Uterus (tissue), 4 donors: ENCODE measurements around the gene HDHD2. TPM values are rescaled to one million over a fixed set of nuclear protein-coding genes. Genes with fewer than 3 reads are reported as not detected.

Experiments
- DNase-seq, 2 donors: peaks; one replicate each; pipeline ENCODE4 v3.0.0-alpha.2; 2019 to 2020
- H3K27ac ChIP-seq, 2 donors: fragments of 200-600 bp; sonication (generic); 1 replicate in 1 of 2; 2 replicates in 1 of 2; pipeline ENCODE4 v1.5.1; 2016 to 2018
- H3K27me3 ChIP-seq, 2 donors: fragments of 200-600 bp; sonication (generic); one replicate each; pipeline ENCODE4 v1.5.1; 2018 to 2019; ENCODE audit warnings: control low read depth in 1 of 2
- H3K36me3 ChIP-seq, 2 donors: fragments of 200-600 bp; sonication (generic); one replicate each; pipeline ENCODE4 v1.5.1; 2019; ENCODE audit warnings: control low read depth in 1 of 2
- H3K4me1 ChIP-seq, 2 donors: fragments of 200-600 bp; sonication (generic); one replicate each; pipeline ENCODE4 v1.5.1; 2018 to 2019; ENCODE audit warnings: control low read depth in 1 of 2
- H3K4me3 ChIP-seq, 2 donors: fragments of 200-600 bp; sonication (generic); 1 replicate in 1 of 2; 2 replicates in 1 of 2; pipeline ENCODE4 v1.5.1; 2018 to 2019; ENCODE audit warnings: mild to moderate bottlenecking in 1 of 2
- H3K9me3 ChIP-seq, 2 donors: fragments of 200-600 bp; sonication (generic); one replicate each; pipeline ENCODE4 v1.5.1; 2019; ENCODE audit warnings: control low read depth in 1 of 2
- POLR2A ChIP-seq, 2 donors: fragments of 450-650 bp; IDR thresholded peaks; one replicate each; pipeline ENCODE4 v1.6.1; 2016; ENCODE audit warnings: antibody characterized with exemption in 2 of 2, mild to moderate bottlenecking in 1 of 2, moderate library complexity in 1 of 2
- intact Hi-C: fragments of 100-400 bp; cut with DNase I; formaldehyde crosslinking; loops from one replicate; pipeline ENCODE4 v1.15.1; 2023; ENCODE audit warnings: low total_unique reads
- total RNA-seq, 4 donors: library from RNA; depleted of rRNA in 3 of 4; stranded (reverse); fragments of >200 nt in 3 of 4; gene quantifications; one replicate each; pipeline versions ENCODE4 v1.1.0 to v1.2.4, GENCODE V29; 2014 to 2023
- TF ChIP-seq, protein P1 (sequence below), 4 experiments: fragments of 200-600 bp in 2 of 4; fragments of 450-650 bp in 2 of 4; sonication (generic) in 2 of 4; IDR thresholded peaks; one replicate each; pipeline ENCODE4 v1.5.1; 2016 to 2019; ENCODE audit warnings: antibody characterized with exemption in 4 of 4, mild to moderate bottlenecking in 2 of 4, moderate library complexity in 1 of 4
- donor health status: DM: yes; HTN: yes; CAD: no.

Gene HDHD2
- total RNA-seq, 4 donors from 2014 or later, result 8.8 to 57.7 (median 21.9) TPM

DNA sequence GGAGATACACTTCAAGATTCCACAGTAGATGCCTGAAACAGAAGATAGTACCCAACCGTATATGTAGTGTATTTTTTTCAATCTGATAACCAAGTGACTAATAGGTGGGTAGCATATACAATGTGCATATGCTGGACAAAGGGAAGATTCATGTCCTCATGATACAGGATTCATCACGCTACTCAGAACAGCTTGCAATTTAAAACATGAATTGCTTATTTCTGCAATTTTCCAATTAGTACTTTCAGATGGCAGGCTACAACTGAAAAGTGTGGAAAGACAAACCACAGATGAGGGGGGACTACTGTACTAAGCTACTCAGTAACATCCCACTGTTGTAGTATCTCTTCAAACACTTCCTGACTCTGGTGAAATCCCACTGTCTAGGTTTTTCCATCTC lies 22.2 kb upstream of the HDHD2 start:
- no peaks in the 10 kb centered on the region for H3K36me3 ChIP-seq

DNA sequence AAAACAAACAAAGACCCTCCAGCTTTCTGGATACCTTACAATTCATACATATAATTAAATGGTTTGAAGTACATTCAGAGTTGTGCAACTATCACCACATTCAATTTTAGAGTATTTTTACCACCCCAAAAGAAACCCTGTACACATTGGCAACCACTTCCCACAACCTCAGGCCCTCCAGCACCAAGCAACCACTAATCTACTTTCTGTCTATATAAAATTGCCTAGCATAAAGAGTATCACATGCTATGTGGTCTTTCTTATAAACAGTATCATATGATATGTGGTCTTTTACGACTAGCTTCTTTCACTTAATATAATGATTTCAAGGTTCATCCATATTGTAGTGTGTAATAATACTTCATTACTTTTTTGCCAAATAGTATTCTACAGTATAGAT lies 18.6 kb upstream of the HDHD2 start:
- H3K36me3 ChIP-seq, result no peaks in the 10 kb centered on the region
- intact Hi-C loops, result no loop called here
- H3K27me3 ChIP-seq, result no peaks in the 10 kb centered on the region
- DNase-seq, result no peak
- TF ChIP-seq POLR2A (IDR thresholded peaks at IDR 0.05), result no peak
- TF ChIP-seq, protein P1, sequence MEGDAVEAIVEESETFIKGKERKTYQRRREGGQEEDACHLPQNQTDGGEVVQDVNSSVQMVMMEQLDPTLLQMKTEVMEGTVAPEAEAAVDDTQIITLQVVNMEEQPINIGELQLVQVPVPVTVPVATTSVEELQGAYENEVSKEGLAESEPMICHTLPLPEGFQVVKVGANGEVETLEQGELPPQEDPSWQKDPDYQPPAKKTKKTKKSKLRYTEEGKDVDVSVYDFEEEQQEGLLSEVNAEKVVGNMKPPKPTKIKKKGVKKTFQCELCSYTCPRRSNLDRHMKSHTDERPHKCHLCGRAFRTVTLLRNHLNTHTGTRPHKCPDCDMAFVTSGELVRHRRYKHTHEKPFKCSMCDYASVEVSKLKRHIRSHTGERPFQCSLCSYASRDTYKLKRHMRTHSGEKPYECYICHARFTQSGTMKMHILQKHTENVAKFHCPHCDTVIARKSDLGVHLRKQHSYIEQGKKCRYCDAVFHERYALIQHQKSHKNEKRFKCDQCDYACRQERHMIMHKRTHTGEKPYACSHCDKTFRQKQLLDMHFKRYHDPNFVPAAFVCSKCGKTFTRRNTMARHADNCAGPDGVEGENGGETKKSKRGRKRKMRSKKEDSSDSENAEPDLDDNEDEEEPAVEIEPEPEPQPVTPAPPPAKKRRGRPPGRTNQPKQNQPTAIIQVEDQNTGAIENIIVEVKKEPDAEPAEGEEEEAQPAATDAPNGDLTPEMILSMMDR (IDR thresholded peaks at IDR 0.05), result no peak
- H3K4me1 ChIP-seq, result no peaks in the 10 kb centered on the region
- H3K9me3 ChIP-seq, result no peaks in the 10 kb centered on the region
- no peak overlapping the region for H3K4me3 ChIP-seq
- H3K27ac ChIP-seq, result no peak overlapping the region

More for the DNA sequence above, 22.2 kb upstream of the HDHD2 start:
- H3K9me3 ChIP-seq, result no peaks in the 10 kb centered on the region
- TF ChIP-seq, protein P1 (IDR thresholded peaks at IDR 0.05), result no peak
- TF ChIP-seq POLR2A (IDR thresholded peaks at IDR 0.05), result no peak
- no peaks in the 10 kb centered on the region for H3K27me3 ChIP-seq
- H3K27ac ChIP-seq, result no peak overlapping the region
- H3K4me1 ChIP-seq, result peaks cover 0 to 6% of the 10 kb centered on the region in 2 donors
- DNase-seq, result no peak
- no peak overlapping the region for H3K4me3 ChIP-seq
- intact Hi-C loops, result no loop called here

DNA sequence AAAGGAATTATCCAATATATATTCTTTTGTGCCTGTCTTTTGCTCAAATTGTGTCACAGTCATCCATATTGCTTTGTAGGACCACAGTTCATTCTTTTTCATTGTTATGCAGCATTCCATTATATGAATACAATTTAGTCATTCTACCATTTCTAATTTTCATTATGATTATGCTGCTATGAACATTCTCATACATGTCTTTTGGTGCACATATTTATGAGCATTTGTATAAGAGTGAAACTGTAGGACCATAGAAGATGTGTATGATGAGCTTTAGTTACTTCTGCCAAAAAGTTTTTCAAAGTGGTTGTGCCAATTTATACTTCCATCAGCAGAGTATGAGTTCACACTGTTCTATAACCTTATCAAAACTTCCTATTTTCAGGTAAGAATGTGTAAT lies 18.2 kb upstream of the HDHD2 start:
- TF ChIP-seq POLR2A (IDR thresholded peaks at IDR 0.05), result no peak
- TF ChIP-seq, protein P1 (IDR thresholded peaks at IDR 0.05), result no peak
- no peak overlapping the region for H3K27ac ChIP-seq
- no peaks in the 10 kb centered on the region for H3K4me1 ChIP-seq
- DNase-seq, result no peak
- no peaks in the 10 kb centered on the region for H3K27me3 ChIP-seq
- no peak overlapping the region for H3K4me3 ChIP-seq
- intact Hi-C loops, result no loop called here
- H3K9me3 ChIP-seq, result no peaks in the 10 kb centered on the region
- H3K36me3 ChIP-seq, result no peaks in the 10 kb centered on the region

DNA sequence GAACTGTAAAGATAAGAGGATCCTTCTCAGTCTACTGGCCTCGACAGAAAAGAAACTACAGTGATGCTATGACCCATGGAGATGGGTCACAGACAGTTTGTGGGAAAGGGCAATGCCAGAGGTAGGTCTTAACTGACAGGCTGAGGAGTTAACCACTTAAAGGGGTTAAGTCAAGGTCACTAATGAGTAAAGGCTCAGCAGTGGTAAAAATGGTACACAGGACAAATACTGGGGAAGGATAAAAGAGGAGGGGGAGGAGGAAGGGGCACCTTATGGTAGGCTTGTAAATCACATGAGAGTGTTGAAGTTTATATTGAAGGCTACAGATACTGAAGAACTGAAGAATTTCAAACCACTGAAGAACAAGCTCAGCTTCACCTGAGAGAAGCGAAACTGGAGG lies 16.0 kb upstream of the HDHD2 start:
- intact Hi-C loops, result no loop called here
- H3K27ac ChIP-seq, result no peak overlapping the region

DNA sequence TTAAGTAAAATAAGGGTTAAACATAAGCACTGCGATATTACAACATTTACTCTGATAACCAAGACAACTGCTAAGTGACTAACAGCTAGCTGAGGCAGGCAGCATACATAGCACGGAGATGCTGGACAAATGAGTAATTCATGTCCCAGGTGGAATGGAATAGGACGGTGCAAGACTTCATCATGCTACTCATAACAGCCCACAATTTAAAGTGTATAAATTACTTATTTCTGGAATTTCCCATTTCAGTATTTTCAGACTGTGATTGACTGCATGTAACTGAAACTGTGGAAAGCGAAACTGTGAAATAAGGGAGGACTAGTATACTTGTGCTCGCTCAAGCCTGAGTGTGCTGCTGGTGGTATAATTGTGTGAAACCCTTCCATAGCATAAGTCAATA lies 12.9 kb upstream of the HDHD2 start:
- TF ChIP-seq, protein P1 (IDR thresholded peaks at IDR 0.05), result no peak
- TF ChIP-seq POLR2A (IDR thresholded peaks at IDR 0.05), result no peak
- Histone ChIP-seq H3K4me3 (no peak overlapping the region), H3K36me3 (no peaks in the 10 kb centered on the region), H3K27me3 (no peaks in the 10 kb centered on the region), H3K9me3 (no peaks in the 10 kb centered on the region), H3K4me1 (no peaks in the 10 kb centered on the region), H3K27ac (no peak overlapping the region)
- intact Hi-C loops, result no loop called here
- no peak for DNase-seq

More for the DNA sequence above, 16.0 kb upstream of the HDHD2 start:
- Histone ChIP-seq H3K4me3 (no peak overlapping the region), H3K27me3 (no peaks in the 10 kb centered on the region), H3K36me3 (no peaks in the 10 kb centered on the region), H3K4me1 (no peaks in the 10 kb centered on the region), H3K9me3 (no peaks in the 10 kb centered on the region)
- TF ChIP-seq, protein P1 (IDR thresholded peaks at IDR 0.05), result no peak
- no peak for TF ChIP-seq POLR2A (IDR thresholded peaks at IDR 0.05)
- no peak for DNase-seq
